Transverse colon (tissue), 4 donors: ENCODE data around the gene ZNF341. TPM values are rescaled to one million over a fixed set of nuclear protein-coding genes. Genes with fewer than 3 reads are reported as not detected.

Source experiments
- DNase-seq: peaks from one replicate; pipeline ENCODE4 v3.0.0-alpha.2; 2019
- H3K27ac ChIP-seq, 4 donors: fragments of 200-600 bp; sonication (generic); 2 replicates each; pipeline ENCODE4 v1.5.1; 2016 to 2018; ENCODE audit warnings: inconsistent platforms in 4 of 4
- H3K27me3 ChIP-seq: fragments of 200-600 bp; sonication (generic); 2 replicates; pipeline ENCODE4 v1.5.1; 2017; ENCODE audit warnings: inconsistent platforms
- H3K36me3 ChIP-seq, 4 donors: fragments of 200-600 bp; sonication (generic); 2 replicates each; pipeline ENCODE4 v1.5.1; 2017 to 2019; ENCODE audit warnings: inconsistent platforms in 4 of 4
- H3K4me1 ChIP-seq, 4 donors: fragments of 200-600 bp; sonication (generic); 2 replicates each; pipeline ENCODE4 v1.5.1; 2017 to 2020; ENCODE audit warnings: inconsistent platforms in 4 of 4
- H3K4me3 ChIP-seq, 4 donors: fragments of 200-600 bp; sonication (generic); 1 replicate in 1 of 4; 2 replicates in 3 of 4; pipeline versions ENCODE4 v1.5.1 to v1.6.1; 2017 to 2019; ENCODE audit warnings: inconsistent platforms in 4 of 4
- H3K9me3 ChIP-seq, 2 donors: fragments of 200-600 bp; sonication (generic); 2 replicates each; pipeline ENCODE4 v1.5.1; 2017 to 2019; ENCODE audit warnings: inconsistent platforms in 2 of 2
- EP300 ChIP-seq: sonication (generic); formaldehyde crosslinking; IDR thresholded peaks from one replicate; pipeline ENCODE4 v1.6.1; 2017; ENCODE audit warnings: antibody characterized with exemption, low read depth
- POLR2A ChIP-seq: fragments of 450-650 bp; IDR thresholded peaks from one replicate; pipeline ENCODE4 v1.6.1; 2016; ENCODE audit warnings: antibody characterized with exemption, mild to moderate bottlenecking, moderate library complexity
- POLR2AphosphoS5 ChIP-seq, 3 donors: sonication (generic); formaldehyde crosslinking; IDR thresholded peaks; one replicate each; pipeline ENCODE4 v1.6.1; 2016; ENCODE audit warnings: antibody characterized with exemption in 3 of 3
- WGBS, 2 donors: methylation state at CpG; one replicate each; pipeline ENCODE4 v1.1.5; 2018; ENCODE audit warnings: low coverage in 1 of 2; 5-methylcytosine and 5-hydroxymethylcytosine counted together
- in situ Hi-C, 4 donors: fragments of 200-750 bp; cut with MboI; loops; one replicate each; pipeline versions ENCODE4 v1.15.0 to v1.15.1; 2017; ENCODE audit warnings: low sequenced_read_pairs in 3 of 4, low pct_ligation_motif_present in 1 of 4, low pct_unique_long_range_greater_than_20kb in 1 of 4
- intact Hi-C: fragments of 100-400 bp; cut with DNase I; formaldehyde crosslinking; loops from one replicate; pipeline ENCODE4 v1.15.1; 2023; ENCODE audit warnings: low total_unique reads
- total RNA-seq, 4 donors: library from RNA; depleted of rRNA; stranded (reverse); fragments of >200 nt; gene quantifications; one replicate each; pipeline ENCODE4 v1.1.0, GENCODE V29; 2016
- TF ChIP-seq, protein P1 (sequence below), 5 experiments: fragments of 200-600 bp in 3 of 5; fragments of 450-650 bp in 2 of 5; sonication (generic) in 3 of 5; IDR thresholded peaks; 1 replicate in 2 of 5; 2 replicates in 3 of 5; pipeline ENCODE4 v1.5.1; 2016 to 2017; ENCODE audit warnings: antibody characterized with exemption in 5 of 5, inconsistent platforms in 3 of 5, mild to moderate bottlenecking in 2 of 5, moderate library complexity in 1 of 5

Gene ZNF341
- total RNA-seq, 4 donors from 2014 or later: 3.8 to 7.2 (median 7.1) TPM

DNA sequence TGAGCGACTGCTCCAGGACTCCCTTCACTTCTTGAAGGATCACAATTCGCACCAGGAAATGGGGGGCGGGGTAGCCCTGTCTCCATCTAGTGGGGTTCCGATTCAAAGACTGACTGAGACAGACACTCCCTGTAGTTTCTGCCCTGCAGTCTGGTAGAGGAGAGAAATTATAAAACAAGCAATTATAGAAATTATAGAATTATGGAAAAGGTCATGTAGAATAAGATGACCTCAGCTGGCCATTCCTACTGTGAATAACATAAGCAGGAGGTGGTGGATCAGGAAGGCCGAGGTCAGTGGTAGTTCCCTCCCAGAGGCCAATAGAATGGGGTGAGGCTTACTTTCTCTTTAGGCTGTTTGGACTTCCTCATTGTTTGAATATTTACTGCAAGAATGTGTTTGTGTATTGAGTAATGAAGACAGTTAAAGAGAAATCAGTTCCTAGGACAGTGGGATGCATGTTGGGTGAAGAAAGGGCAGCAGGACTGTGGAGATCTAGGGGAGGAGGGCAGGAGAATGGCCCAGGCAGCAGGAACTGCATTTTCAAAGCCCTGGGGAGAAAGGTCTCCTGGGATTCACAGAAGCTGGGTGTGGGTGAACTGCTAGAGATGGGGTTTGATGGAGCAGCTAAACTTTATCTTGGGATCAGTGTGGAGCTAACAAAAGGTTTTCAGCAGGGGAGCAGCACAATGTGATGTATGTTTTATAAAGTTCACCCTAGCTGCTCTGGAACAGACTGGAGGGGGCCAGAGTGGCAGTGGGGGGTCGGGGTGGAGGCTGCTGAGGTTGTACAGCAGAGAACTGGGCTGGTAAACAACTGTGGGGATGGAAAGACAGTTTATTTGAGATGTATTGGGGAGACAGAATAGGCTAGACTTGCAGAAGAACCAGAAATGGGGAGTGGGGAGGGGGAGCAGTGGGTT is 2.1 kb downstream of the ZNF341 start:
- in situ Hi-C loops: no loop called here
- no peaks in the 10 kb centered on the region for H3K36me3 ChIP-seq
- peaks cover 17 to 30% (median 22%) of the 10 kb centered on the region in 4 donors for H3K4me1 ChIP-seq
- WGBS, 2 donors: 40 to 48% methylated on average over 4 to 6 of the region's 6 CpGs
- TF ChIP-seq POLR2AphosphoS5 (IDR thresholded peaks at IDR 0.05): peak; percentile 31 to 75 (median 38)
- TF ChIP-seq, protein P1, sequence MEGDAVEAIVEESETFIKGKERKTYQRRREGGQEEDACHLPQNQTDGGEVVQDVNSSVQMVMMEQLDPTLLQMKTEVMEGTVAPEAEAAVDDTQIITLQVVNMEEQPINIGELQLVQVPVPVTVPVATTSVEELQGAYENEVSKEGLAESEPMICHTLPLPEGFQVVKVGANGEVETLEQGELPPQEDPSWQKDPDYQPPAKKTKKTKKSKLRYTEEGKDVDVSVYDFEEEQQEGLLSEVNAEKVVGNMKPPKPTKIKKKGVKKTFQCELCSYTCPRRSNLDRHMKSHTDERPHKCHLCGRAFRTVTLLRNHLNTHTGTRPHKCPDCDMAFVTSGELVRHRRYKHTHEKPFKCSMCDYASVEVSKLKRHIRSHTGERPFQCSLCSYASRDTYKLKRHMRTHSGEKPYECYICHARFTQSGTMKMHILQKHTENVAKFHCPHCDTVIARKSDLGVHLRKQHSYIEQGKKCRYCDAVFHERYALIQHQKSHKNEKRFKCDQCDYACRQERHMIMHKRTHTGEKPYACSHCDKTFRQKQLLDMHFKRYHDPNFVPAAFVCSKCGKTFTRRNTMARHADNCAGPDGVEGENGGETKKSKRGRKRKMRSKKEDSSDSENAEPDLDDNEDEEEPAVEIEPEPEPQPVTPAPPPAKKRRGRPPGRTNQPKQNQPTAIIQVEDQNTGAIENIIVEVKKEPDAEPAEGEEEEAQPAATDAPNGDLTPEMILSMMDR (IDR thresholded peaks at IDR 0.05): no peak
- DNase-seq: peak; percentile 69
- H3K4me3 ChIP-seq: peak overlapping the region in 1 of 4 donors; percentile 4
- no peaks in the 10 kb centered on the region for H3K27me3 ChIP-seq
- peak overlapping the region; percentile 83 to 99 (median 96) for H3K27ac ChIP-seq
- peaks cover 15% of the 10 kb centered on the region in 2 donors for H3K9me3 ChIP-seq
- intact Hi-C loops: no loop called here

DNA sequence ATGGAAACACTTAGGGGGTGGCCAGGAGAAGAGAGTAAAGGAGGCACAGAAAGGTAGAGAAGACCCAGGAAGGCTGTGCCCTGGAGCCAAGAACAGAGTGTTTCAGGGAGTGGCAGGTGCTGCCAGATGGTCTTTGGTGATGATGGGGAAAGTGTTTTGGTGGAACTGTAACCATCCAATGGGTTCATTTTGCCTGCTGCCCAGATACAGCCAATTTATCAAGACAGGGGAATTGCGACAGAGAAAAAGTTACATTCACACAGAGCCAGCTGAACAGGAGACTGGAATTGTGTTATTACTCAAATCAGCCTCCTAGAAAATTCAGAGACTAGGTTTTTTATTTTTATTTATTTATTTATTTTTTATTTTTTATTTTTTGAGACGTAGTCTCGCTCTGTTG is 5.2 kb downstream of the ZNF341 start:
- in situ Hi-C loops: no loop called here
- no peaks in the 10 kb centered on the region for H3K27me3 ChIP-seq
- H3K4me1 ChIP-seq: peaks cover 17 to 24% (median 19%) of the 10 kb centered on the region in 4 donors
- 95 to 100% methylated on average over 1 to 3 of the region's 3 CpGs for WGBS, 2 donors
- peaks cover 15% of the 10 kb centered on the region in 2 donors for H3K9me3 ChIP-seq
- no peak overlapping the region for H3K4me3 ChIP-seq
- no peak for DNase-seq
- no peak overlapping the region for H3K27ac ChIP-seq
- no peaks in the 10 kb centered on the region for H3K36me3 ChIP-seq
- no peak for TF ChIP-seq POLR2AphosphoS5 (IDR thresholded peaks at IDR 0.05)
- TF ChIP-seq POLR2A: no peak
- TF ChIP-seq, protein P1 (IDR thresholded peaks at IDR 0.05): no peak
- no peak for TF ChIP-seq EP300
- intact Hi-C loops: no loop called here

DNA sequence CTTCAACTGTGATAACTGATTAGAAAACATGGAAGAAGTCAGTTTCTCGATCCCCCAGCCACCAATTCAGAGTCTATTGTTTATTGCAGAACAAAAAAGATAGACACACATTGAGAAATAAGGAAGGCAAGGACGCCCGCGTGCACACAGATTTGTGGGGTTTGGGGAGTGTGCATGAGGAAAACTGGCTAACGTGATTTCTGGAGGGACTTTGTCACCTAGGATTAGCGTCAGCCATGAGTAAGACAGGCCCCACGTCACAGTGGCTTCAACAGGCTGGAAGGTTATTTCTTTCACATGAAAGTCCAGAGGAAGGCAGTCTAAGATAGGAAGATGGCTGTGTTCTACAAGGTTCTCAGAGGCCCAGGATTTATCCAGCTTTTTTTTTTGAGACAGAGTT is 7.7 kb downstream of the ZNF341 start:
- in situ Hi-C loops: no loop called here
- H3K27ac ChIP-seq: no peak overlapping the region
- DNase-seq: no peak
- intact Hi-C loops: no loop called here
- H3K4me1 ChIP-seq: peaks cover 3 to 9% (median 7%) of the 10 kb centered on the region in 4 donors
- no peaks in the 10 kb centered on the region for H3K27me3 ChIP-seq
- TF ChIP-seq EP300 (no peak), POLR2AphosphoS5 (IDR thresholded peaks at IDR 0.05) (no peak), POLR2A (no peak)
- TF ChIP-seq, protein P1 (IDR thresholded peaks at IDR 0.05): no peak
- H3K36me3 ChIP-seq: no peaks in the 10 kb centered on the region
- WGBS, 2 donors: 71 to 92% methylated on average over 7 of the region's 7 CpGs
- no peak overlapping the region for H3K4me3 ChIP-seq
- peaks cover 15% of the 10 kb centered on the region in 2 donors for H3K9me3 ChIP-seq

DNA sequence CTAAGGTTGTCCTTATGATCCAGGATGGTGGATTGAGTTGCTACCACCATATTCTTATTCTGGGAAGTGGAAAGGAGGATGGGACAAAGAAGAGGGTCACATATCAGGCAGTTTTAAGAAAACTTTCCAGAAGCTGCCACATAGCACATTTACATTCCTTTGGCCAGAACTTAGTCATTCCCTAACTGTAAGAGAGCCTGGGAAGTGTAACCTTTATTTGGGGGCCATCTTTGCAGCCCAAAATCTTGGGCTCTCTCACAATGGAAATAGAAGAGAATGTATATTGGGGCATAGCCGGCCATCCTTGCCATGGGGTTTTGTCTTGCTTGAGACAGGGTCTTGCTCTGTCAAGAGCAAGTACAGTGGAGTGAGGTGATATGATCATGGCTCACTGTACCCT is 8.4 kb downstream of the ZNF341 start:
- H3K4me1 ChIP-seq: peaks cover 3 to 15% (median 10%) of the 10 kb centered on the region in 4 donors
- 100% methylated on average over 1 of the region's 1 CpG; no CpG with 5 or more reads in 1 of the 2 donors for whole genome bisulfite sequencing, 2 donors
- H3K36me3 ChIP-seq: no peaks in the 10 kb centered on the region
- H3K4me3 ChIP-seq: no peak overlapping the region
- H3K27ac ChIP-seq: no peak overlapping the region
- H3K27me3 ChIP-seq: no peaks in the 10 kb centered on the region
- TF ChIP-seq, protein P1 (IDR thresholded peaks at IDR 0.05): no peak
- TF ChIP-seq POLR2AphosphoS5 (IDR thresholded peaks at IDR 0.05) (no peak), POLR2A (no peak), EP300 (no peak)
- no peak for DNase-seq
- intact Hi-C loops: no loop called here
- in situ Hi-C loops: no loop called here
- peaks cover 15% of the 10 kb centered on the region in 2 donors for H3K9me3 ChIP-seq
